Measurements from ENCODE around the gene FAM83F. TPM values are rescaled to one million over a fixed set of nuclear protein-coding genes. Genes with fewer than 3 reads are reported as not detected.

FAM83F gene
- total and polyA plus RNA-seq, 3 experiments from 2014 or later: 0.01 to 0.51 (median 0.33) TPM

DNA sequence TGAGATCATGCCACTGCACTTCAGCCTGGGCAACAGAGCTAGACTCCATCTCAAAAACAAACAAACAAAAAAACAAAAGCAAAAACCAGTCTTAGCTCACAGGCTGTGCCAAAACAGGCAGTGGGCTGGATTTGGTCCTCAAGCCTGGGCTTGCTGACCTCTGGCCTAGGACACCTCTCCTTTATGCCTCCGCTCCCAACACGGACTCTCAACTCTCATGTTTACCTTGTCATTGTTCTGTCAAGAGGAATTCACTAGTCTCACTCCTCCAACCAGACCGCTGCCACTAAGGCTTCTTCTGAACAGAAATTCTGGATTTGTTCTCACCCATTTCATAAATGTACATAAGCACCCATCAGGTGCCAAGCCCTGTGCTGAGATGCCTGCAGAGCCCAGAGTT, 42.6 kb downstream of the FAM83F start:
- Mint-ChIP-seq H3K9me3 (no peaks in the 10 kb centered on the region), H3K4me1 (no peaks in the 10 kb centered on the region), H3K4me3 (no peak overlapping the region), H3K27me3 (peaks cover 20 to 32% of the 10 kb centered on the region in 2 donors), H3K27ac (peak overlapping the region in 1 of 8 donors; percentile 3), H3K36me3 (no peaks in the 10 kb centered on the region)
- H3K36me3 ChIP-seq (ENCODE audit: insufficient read depth, low read length): no peaks in the 10 kb centered on the region
- no peaks in the 10 kb centered on the region for H3K4me1 ChIP-seq (ENCODE audit: insufficient read depth, low read length)
- POLR2A ChIA-PET: no interaction called here
- H3K27ac ChIP-seq (ENCODE audit: low read depth, low read length): no peak overlapping the region
- no peak for DNase-seq
- H3K9me3 ChIP-seq (ENCODE audit: low read length): no peaks in the 10 kb centered on the region
- no peak overlapping the region for H3K4me3 ChIP-seq (ENCODE audit: low read length)
- H3K27me3 ChIP-seq (ENCODE audit: insufficient read depth, low read length, poor library complexity, severe bottlenecking): peaks cover 5% of the 10 kb centered on the region
- CTCF ChIA-PET: interaction anchor here (0.7 to 1.9 kb wide), 8 partner anchors 10 to 545 kb away, joined by 3 to 12 read pairs (median 4); no protein-coding TSS in a partner anchor

DNA sequence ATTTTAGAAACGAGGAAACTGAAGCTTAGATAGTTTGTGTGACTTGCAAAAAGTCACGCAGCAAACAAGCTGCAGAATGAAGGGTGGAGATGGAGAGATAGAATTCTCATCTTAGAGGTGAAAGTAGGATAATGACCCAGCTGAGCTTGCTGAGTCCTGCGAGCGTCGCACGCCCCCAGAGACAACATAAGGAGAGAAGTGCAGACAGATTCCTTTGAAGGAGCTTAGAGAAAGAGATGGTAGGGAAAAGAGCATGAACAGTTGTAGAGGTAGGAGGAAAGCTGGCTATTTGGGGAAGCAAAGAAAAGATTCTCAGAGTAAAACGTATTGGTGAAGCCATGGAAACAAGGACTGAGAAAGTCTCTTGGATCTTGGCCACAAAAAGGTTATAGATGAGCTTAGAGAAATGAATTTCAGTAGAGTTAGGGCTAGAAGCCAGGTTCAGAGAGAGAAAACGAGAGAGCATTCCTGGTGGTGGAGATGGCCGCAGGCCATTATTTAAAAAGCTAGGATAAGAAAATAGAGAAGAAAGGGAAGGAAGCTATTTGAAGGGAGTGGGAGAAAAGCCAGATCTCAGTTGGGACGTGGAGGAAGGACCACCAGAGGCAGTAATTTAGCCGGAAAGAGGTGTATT, 44.8 kb downstream of the FAM83F start:
- POLR2A ChIA-PET: interaction anchor here (1.1 kb wide), 1 partner anchor 15 kb away, joined by 4 read pairs; no protein-coding TSS in a partner anchor
- H3K9me3 Mint-ChIP-seq: peaks cover 0 to 2% (median 0%) of the 10 kb centered on the region in 5 donors
- peaks cover 10 to 13% (median 13%) of the 10 kb centered on the region in 3 donors for H3K4me1 Mint-ChIP-seq
- no peak for DNase-seq
- H3K9me3 ChIP-seq (ENCODE audit: low read length): no peaks in the 10 kb centered on the region
- H3K36me3 Mint-ChIP-seq: peaks cover 0 to 5% (median 0%) of the 10 kb centered on the region in 3 donors
- H3K27me3 Mint-ChIP-seq: peaks cover 22 to 32% of the 10 kb centered on the region in 2 donors
- peak overlapping the region in 2 of 7 donors; percentile 6 to 19 for H3K4me3 Mint-ChIP-seq
- no peak overlapping the region for H3K27ac Mint-ChIP-seq
- H3K27ac ChIP-seq (ENCODE audit: low read depth, low read length): no peak overlapping the region
- no peaks in the 10 kb centered on the region for H3K36me3 ChIP-seq (ENCODE audit: insufficient read depth, low read length)
- peaks cover 5% of the 10 kb centered on the region for H3K27me3 ChIP-seq (ENCODE audit: insufficient read depth, low read length, poor library complexity, severe bottlenecking)
- H3K4me1 ChIP-seq (ENCODE audit: insufficient read depth, low read length): peaks cover 8% of the 10 kb centered on the region
- H3K4me3 ChIP-seq (ENCODE audit: low read length): no peak overlapping the region
- CTCF ChIA-PET: interaction anchor here (1.2 to 1.5 kb wide), 3 partner anchors 15 to 504 kb away, joined by 4 to 6 read pairs (median 6); no protein-coding TSS in a partner anchor

DNA sequence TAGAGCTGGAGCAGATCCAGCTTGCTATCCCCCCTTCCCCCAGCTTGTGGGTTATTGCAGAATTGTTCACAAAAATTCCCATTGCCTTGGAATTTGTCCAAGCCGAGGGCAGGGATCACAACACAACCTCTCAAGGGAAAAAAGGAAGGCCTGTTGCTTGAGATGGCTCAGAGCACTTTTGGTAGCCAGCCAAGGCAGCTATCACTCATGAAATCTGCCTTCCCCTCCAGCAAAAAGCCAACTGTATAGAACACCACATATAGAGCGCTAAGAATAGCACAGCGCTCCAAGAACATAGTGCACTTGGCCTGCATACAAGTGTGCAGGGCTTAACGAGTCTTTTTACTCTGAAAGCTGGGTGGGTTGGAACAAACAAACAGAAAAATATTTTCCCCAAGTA, 46.2 kb downstream of the FAM83F start:
- H3K27ac ChIP-seq (ENCODE audit: low read depth, low read length): peak overlapping the region; percentile 18
- H3K27ac Mint-ChIP-seq: no peak overlapping the region

DNA sequence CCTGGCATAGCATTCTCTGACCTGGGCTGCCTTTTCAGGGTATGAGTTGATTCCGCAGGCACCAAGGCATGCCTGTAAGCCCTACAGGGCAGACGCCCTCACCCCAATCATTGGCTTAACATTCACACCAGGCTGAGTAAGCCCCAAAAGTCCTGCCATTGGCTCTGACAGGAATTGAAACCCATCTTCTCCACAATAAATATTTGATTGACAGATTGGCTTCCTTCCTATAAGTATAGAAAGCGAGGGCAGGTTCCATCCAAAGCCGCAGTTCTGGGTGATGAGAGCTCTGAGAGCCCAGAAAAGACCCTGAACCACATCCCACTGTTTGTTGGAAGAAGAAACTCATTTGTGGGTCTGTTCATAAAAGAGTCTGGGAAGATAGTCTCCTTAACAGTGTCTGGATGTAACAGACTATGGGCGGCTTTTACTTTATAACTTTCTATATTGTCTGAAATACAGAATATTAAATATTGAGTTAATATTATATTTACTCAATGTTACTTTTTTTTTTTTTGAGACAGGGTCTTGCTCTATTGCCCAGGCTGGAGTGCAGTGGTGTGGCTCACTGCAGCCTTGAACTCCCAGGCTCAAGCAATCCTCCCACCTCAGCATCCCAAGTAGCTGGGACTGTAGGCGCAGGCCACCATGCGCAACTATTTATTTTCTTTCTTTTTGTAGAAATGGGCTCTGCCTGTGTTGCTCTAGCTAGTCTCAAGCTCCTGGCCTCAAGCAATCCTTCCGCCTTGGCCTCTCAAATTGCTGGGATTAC, 46.8 kb downstream of the FAM83F start:
- no peak overlapping the region for H3K4me3 ChIP-seq (ENCODE audit: low read length)
- CTCF ChIA-PET: no interaction called here
- peaks cover 16 to 28% of the 10 kb centered on the region in 2 donors for H3K27me3 Mint-ChIP-seq

More for the DNA sequence above, 46.2 kb downstream of the FAM83F start:
- no peak for DNase-seq
- Histone ChIP-seq H3K36me3 (ENCODE audit: insufficient read depth, low read length) (no peaks in the 10 kb centered on the region), H3K4me3 (ENCODE audit: low read length) (no peak overlapping the region), H3K9me3 (ENCODE audit: low read length) (no peaks in the 10 kb centered on the region), H3K27me3 (ENCODE audit: insufficient read depth, low read length, poor library complexity, severe bottlenecking) (peaks cover 5% of the 10 kb centered on the region), H3K4me1 (ENCODE audit: insufficient read depth, low read length) (peaks cover 12% of the 10 kb centered on the region)
- peaks cover 18 to 29% of the 10 kb centered on the region in 2 donors for H3K27me3 Mint-ChIP-seq
- ChIA-PET CTCF (no interaction called here), POLR2A (no interaction called here)
- H3K4me1 Mint-ChIP-seq: peaks cover 14 to 19% (median 17%) of the 10 kb centered on the region in 3 donors
- H3K36me3 Mint-ChIP-seq: peaks cover 0 to 8% (median 0%) of the 10 kb centered on the region in 3 donors
- H3K9me3 Mint-ChIP-seq: peaks cover 0 to 2% (median 0%) of the 10 kb centered on the region in 5 donors
- no peak overlapping the region for H3K4me3 Mint-ChIP-seq

DNA sequence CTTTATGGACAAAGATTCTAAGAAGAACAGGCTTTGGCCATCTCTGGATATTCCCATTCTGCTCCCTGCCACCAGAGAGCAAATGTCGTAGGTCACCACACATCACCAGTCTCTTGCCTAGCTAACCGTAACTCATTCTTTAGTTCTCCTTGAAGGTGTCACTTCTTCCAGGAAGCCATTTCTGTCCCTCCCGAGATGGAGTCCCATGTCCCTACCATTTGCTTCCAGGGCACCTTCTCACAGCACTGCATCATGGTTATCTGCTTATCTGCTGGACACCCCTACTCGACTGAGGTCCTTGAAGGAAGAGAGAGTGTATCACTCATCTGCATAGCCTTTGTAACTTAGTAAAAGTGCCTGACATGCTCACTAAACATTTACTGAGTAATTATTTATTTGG, 47.6 kb downstream of the FAM83F start:
- H3K9me3 ChIP-seq (ENCODE audit: low read length): no peaks in the 10 kb centered on the region
- DNase-seq: no peak
- H3K9me3 Mint-ChIP-seq: peaks cover 0 to 2% (median 0%) of the 10 kb centered on the region in 5 donors
- H3K27me3 ChIP-seq (ENCODE audit: insufficient read depth, low read length, poor library complexity, severe bottlenecking): peaks cover 5% of the 10 kb centered on the region
- H3K4me3 ChIP-seq (ENCODE audit: low read length): no peak overlapping the region
- peaks cover 16 to 24% of the 10 kb centered on the region in 2 donors for H3K27me3 Mint-ChIP-seq
- H3K4me1 Mint-ChIP-seq: peaks cover 21 to 28% (median 28%) of the 10 kb centered on the region in 3 donors
- H3K27ac Mint-ChIP-seq: peak overlapping the region in 5 of 8 donors; percentile 26 to 98 (median 47)
- H3K4me1 ChIP-seq (ENCODE audit: insufficient read depth, low read length): peaks cover 24% of the 10 kb centered on the region
- H3K36me3 Mint-ChIP-seq: peaks cover 0 to 10% (median 0%) of the 10 kb centered on the region in 3 donors
- no peaks in the 10 kb centered on the region for H3K36me3 ChIP-seq (ENCODE audit: insufficient read depth, low read length)
- no peak overlapping the region for H3K4me3 Mint-ChIP-seq
- ChIA-PET CTCF (no interaction called here), POLR2A (no interaction called here)
- no peak overlapping the region for H3K27ac ChIP-seq (ENCODE audit: low read depth, low read length)

More for the DNA sequence above, 46.8 kb downstream of the FAM83F start:
- Histone ChIP-seq H3K36me3 (ENCODE audit: insufficient read depth, low read length) (no peaks in the 10 kb centered on the region), H3K9me3 (ENCODE audit: low read length) (no peaks in the 10 kb centered on the region), H3K27me3 (ENCODE audit: insufficient read depth, low read length, poor library complexity, severe bottlenecking) (peaks cover 5% of the 10 kb centered on the region), H3K27ac (ENCODE audit: low read depth, low read length) (peak overlapping the region; percentile 18), H3K4me1 (ENCODE audit: insufficient read depth, low read length) (peaks cover 18% of the 10 kb centered on the region)
- Mint-ChIP-seq H3K4me3 (no peak overlapping the region), H3K9me3 (peaks cover 0 to 2% (median 0%) of the 10 kb centered on the region in 5 donors), H3K4me1 (peaks cover 17 to 23% (median 21%) of the 10 kb centered on the region in 3 donors), H3K27ac (no peak overlapping the region), H3K36me3 (peaks cover 0 to 10% (median 0%) of the 10 kb centered on the region in 3 donors)
- no peak for DNase-seq
- POLR2A ChIA-PET: no interaction called here

DNA sequence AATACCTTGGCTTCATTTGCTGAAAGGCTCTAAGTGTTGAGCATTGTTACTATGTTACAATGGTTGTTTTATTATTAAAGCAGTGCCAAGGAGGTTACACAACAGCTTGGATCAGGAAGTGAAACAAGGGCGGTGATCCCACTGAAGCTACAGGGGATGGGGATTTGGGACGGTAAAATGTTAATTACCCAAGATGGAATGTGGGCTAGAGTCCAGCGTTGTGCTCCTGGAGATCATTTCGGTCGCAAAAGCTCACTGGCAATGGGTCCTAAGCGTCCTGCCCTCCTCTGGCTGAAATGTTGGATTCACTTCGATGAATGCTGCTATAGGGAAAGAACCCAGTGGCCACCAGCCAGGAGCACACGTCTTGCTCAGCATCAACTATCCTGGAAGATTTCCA, 48.3 kb downstream of the FAM83F start:
- no peak for DNase-seq

DNA sequence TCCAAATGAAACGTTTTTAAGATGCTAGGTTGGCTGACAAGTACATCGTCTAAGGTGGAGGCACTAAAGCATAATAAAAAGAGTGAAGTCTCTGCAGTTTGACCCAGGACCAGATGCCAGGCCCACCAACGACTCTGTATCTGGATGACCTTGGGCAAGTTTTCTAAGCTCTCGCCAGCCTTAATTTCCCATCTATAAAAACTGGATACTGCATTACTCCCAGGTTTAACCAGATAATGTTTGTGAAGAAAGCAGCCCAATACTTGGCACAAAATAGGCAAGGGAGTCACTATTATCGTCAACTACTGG, 49.0 kb downstream of the FAM83F start:
- peak overlapping the region; percentile 83 for H3K4me3 ChIP-seq (ENCODE audit: low read length)
- DNase-seq: no peak
- no peaks in the 10 kb centered on the region for H3K36me3 ChIP-seq (ENCODE audit: insufficient read depth, low read length)
- H3K27me3 ChIP-seq (ENCODE audit: insufficient read depth, low read length, poor library complexity, severe bottlenecking): no peaks in the 10 kb centered on the region
- peak overlapping the region; percentile 91 to 99 (median 97) for H3K4me3 Mint-ChIP-seq
- peak overlapping the region; percentile 98 to 100 (median 100) for H3K27ac Mint-ChIP-seq
- POLR2A ChIA-PET: interaction anchor here (0.7 to 2.6 kb wide), 23 partner anchors 11 to 1338 kb away, joined by 3 to 51 read pairs (median 5); partner anchors contain the start of genes ADSL, ATF4, CBX7 and MIEF1
- H3K27ac ChIP-seq (ENCODE audit: low read depth, low read length): peak overlapping the region; percentile 97
- CTCF ChIA-PET: interaction anchor here (0.7 to 3.1 kb wide), 11 partner anchors 12 to 644 kb away, joined by 3 to 13 read pairs (median 7); partner anchors contain the start of genes ADSL, TAB1 and TNRC6B
- H3K4me1 Mint-ChIP-seq: peaks cover 32 to 43% (median 42%) of the 10 kb centered on the region in 3 donors
- peaks cover 7 to 11% of the 10 kb centered on the region in 2 donors for H3K27me3 Mint-ChIP-seq
- H3K4me1 ChIP-seq (ENCODE audit: insufficient read depth, low read length): peaks cover 36% of the 10 kb centered on the region
- no peaks in the 10 kb centered on the region for H3K9me3 ChIP-seq (ENCODE audit: low read length)
- H3K9me3 Mint-ChIP-seq: peaks cover 0 to 2% (median 0%) of the 10 kb centered on the region in 5 donors
- H3K36me3 Mint-ChIP-seq: peaks cover 0 to 13% (median 3%) of the 10 kb centered on the region in 3 donors

More for the DNA sequence above, 48.3 kb downstream of the FAM83F start:
- ChIA-PET POLR2A (interaction anchor here (0.7 to 1.8 kb wide), 4 partner anchors 177 to 723 kb away, joined by 4 to 11 read pairs (median 8); partner anchors contain the start of genes RPL3 and RPS19BP1), CTCF (interaction anchor here (1.0 to 3.1 kb wide), 4 partner anchors 23 to 514 kb away, joined by 3 to 13 read pairs (median 12); no protein-coding TSS in a partner anchor)
- Histone ChIP-seq H3K4me1 (ENCODE audit: insufficient read depth, low read length) (peaks cover 30% of the 10 kb centered on the region), H3K27me3 (ENCODE audit: insufficient read depth, low read length, poor library complexity, severe bottlenecking) (peaks cover 2% of the 10 kb centered on the region), H3K4me3 (ENCODE audit: low read length) (no peak overlapping the region), H3K27ac (ENCODE audit: low read depth, low read length) (peak overlapping the region; percentile 97), H3K9me3 (ENCODE audit: low read length) (no peaks in the 10 kb centered on the region), H3K36me3 (ENCODE audit: insufficient read depth, low read length) (no peaks in the 10 kb centered on the region)
- Mint-ChIP-seq H3K9me3 (peaks cover 0 to 2% (median 0%) of the 10 kb centered on the region in 5 donors), H3K36me3 (peaks cover 0 to 13% (median 0%) of the 10 kb centered on the region in 3 donors), H3K27me3 (peaks cover 12 to 18% of the 10 kb centered on the region in 2 donors), H3K27ac (peak overlapping the region in 7 of 8 donors; percentile 98 to 100 (median 100)), H3K4me3 (peak overlapping the region; percentile 9 to 99 (median 91)), H3K4me1 (peaks cover 27 to 36% (median 35%) of the 10 kb centered on the region in 3 donors)

Measured in CD8-positive, alpha-beta memory T cell (primary cell).